A549 treated with ZK216348 at 1 μM for 4 hours (cell line): Measurements from ENCODE around the gene G3BP1. TPM values are rescaled to one million over a fixed set of nuclear protein-coding genes. Genes with fewer than 3 reads are reported as not detected.

Source experiments
- total RNA-seq: library from RNA; stranded (reverse); fragments of 200-300 nt; extraction: Qiagen RNA extraction; gene quantifications from 5 replicates; pipeline ENCODE4 v1.2.3, GENCODE V29; 2022; ENCODE audit warnings: low read depth

The G3BP1 gene
- 136 to 149 TPM (median 147 TPM) in 5 replicates for total RNA-seq

GRCh38 chr5:151771259-151772028 lies at the start of gene G3BP1:
TSS of gene G3BP1 (plus strand) at chr5:151771954. CDS start at chr5:151786621, 14,667 bp downstream.

DNA sequence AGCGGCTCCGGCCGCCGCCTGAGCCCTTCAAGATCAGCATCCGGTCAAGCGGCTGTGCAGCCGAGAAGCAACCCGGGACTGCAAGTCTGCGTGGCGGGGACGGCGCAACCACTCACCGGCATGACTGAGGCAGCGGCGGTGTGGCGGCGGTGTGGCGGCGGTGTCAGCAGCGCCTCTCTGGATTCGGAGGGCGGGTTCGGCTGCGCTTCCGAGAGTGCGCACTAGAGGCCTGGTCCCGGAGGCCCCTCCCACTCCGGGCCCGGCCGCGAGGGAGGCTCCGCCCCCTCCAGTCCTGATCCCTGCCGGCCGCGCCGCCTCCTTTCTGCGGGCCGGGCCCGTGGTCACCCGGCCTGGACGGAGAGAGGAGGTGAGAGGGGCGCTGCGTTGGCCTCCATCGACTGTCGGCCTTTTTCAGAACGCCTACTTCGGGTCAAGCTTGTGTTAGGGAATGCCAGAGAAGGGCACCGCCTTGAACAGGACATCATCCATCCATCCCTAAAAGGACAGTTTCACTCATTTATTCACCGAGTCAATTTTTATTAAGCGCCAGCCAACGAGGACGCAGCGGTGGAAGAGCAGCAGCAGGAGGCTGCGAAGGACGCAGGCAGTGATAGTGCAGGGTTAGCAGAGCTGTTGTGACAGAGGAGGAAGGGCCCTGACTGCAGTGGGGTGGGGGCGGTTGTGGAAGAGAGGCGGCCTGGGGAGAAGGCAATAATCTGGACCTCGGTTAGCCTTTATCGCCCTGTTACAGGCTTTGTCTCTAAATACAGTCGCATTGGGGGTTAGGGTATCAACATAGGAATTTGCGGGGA lies 13.1 kb upstream of the G3BP1 start, which contains the start of gene ATOX1:
Gene ATOX1, minus strand, starts transcription at position 202 of the 812 bp plus-strand sequence. Its CDS starts 80 bp downstream, at position 122.

Other genes starting within 250 kb of the G3BP1 start
- gene FAT2, start 180.6 kb upstream of the G3BP1 start, total RNA-seq = 0.02 TPM in 1 of 5 replicates, not detected in the others
- gene SPARC, start 85.0 kb upstream of the G3BP1 start, total RNA-seq = 13.5 to 27.1 TPM (median 21.9 TPM) in 5 replicates
- 185 to 236 TPM (median 196 TPM) in 5 replicates for gene ATOX1, start 13.3 kb upstream of the G3BP1 start, total RNA-seq
- not detected in 5 replicates for gene GLRA1, start 152.9 kb downstream of the G3BP1 start, total RNA-seq